ENCODE measurements around the gene REM2.

The REM2 gene

GRCh38 chr14:22932146-22932545 lies 49.1 kb downstream of the REM2 start:
- no peak for DNase-seq

- DNase-seq: no peak
Observed at GRCh38 chr14:22935156-22935555, 52.1 kb downstream of the REM2 start.
